ENCODE results near the gene PCIF1.

Gene PCIF1

GRCh38 chr20:45964006-45964400 lies 29.5 kb downstream of the PCIF1 start:
- FAIRE-seq: no peak
- DNase-seq (ENCODE audit: insufficient read length, low spot score): no peak

GRCh38 chr20:45965169-45966002 lies 30.9 kb downstream of the PCIF1 start:
- no peak for FAIRE-seq
- no peak for DNase-seq (ENCODE audit: insufficient read length, low spot score)

- FAIRE-seq (no peak), DNase-seq (ENCODE audit: insufficient read length, low spot score) (no peak)
Observed at GRCh38 chr20:45967551-45968080, 33.1 kb downstream of the PCIF1 start.

- DNase-seq (ENCODE audit: insufficient read length, low spot score) (no peak), FAIRE-seq (no peak)
Observed at GRCh38 chr20:45968081-45968671, 33.7 kb downstream of the PCIF1 start.

- FAIRE-seq: no peak
- DNase-seq (ENCODE audit: insufficient read length, low spot score): no peak
Observed at GRCh38 chr20:45968801-45969711, 34.6 kb downstream of the PCIF1 start.

- no peak for DNase-seq (ENCODE audit: insufficient read length, low spot score)
- peak; percentile 8 for FAIRE-seq
Observed at GRCh38 chr20:45969712-45970634, 35.5 kb downstream of the PCIF1 start.

- no peak for DNase-seq (ENCODE audit: insufficient read length, low spot score)
- FAIRE-seq: no peak
Observed at GRCh38 chr20:45970646-45971424, 36.4 kb downstream of the PCIF1 start.

- DNase-seq (ENCODE audit: insufficient read length, low spot score) (no peak), FAIRE-seq (no peak)
Observed at GRCh38 chr20:45971425-45971674, 36.9 kb downstream of the PCIF1 start.

GRCh38 chr20:45971675-45972499 lies 37.4 kb downstream of the PCIF1 start, which contains the start of gene ZNF335:
TSS of gene ZNF335 (minus strand) at chr20:45972203. CDS start at chr20:45971410, 793 bp downstream.
- DNase-seq (ENCODE audit: insufficient read length, low spot score) (peak; percentile 93), FAIRE-seq (peak; percentile 77)

GRCh38 chr20:45972500-45973183 lies 38.2 kb downstream of the PCIF1 start:
- FAIRE-seq (peak; percentile 89), DNase-seq (ENCODE audit: insufficient read length, low spot score) (peak; percentile 86)

GRCh38 chr20:45974896-45975565 lies 40.5 kb downstream of the PCIF1 start:
- no peak for DNase-seq (ENCODE audit: insufficient read length, low spot score)
- FAIRE-seq: no peak

GRCh38 chr20:45975686-45976085 lies 41.2 kb downstream of the PCIF1 start:
- DNase-seq (ENCODE audit: insufficient read length, low spot score): no peak
- no peak for FAIRE-seq

GRCh38 chr20:45976086-45976485 lies 41.6 kb downstream of the PCIF1 start:
- FAIRE-seq (no peak), DNase-seq (ENCODE audit: insufficient read length, low spot score) (no peak)

GRCh38 chr20:45981261-45981660 lies 46.8 kb downstream of the PCIF1 start:
- DNase-seq (ENCODE audit: insufficient read length, low spot score) (no peak), FAIRE-seq (no peak)

- no peak for DNase-seq (ENCODE audit: insufficient read length, low spot score)
- FAIRE-seq: no peak
Observed at GRCh38 chr20:45983279-45983743, 48.8 kb downstream of the PCIF1 start.

- no peak for FAIRE-seq
- DNase-seq (ENCODE audit: insufficient read length, low spot score): no peak
Observed at GRCh38 chr20:45985573-45985972, 51.1 kb downstream of the PCIF1 start.

GRCh38 chr20:45987108-45987780 lies 52.8 kb downstream of the PCIF1 start:
- DNase-seq (ENCODE audit: insufficient read length, low spot score): peak; percentile 66

More at GRCh38 chr20:45987108-45987780, 52.8 kb downstream of the PCIF1 start:
- peak; percentile 71 for FAIRE-seq
